ENCODE data around the gene ZFYVE9. TPM values are rescaled to one million over a fixed set of nuclear protein-coding genes. Genes with fewer than 3 reads are reported as not detected.

The ZFYVE9 gene
- total RNA-seq, 1 experiment from 2014 or later = 28.4 TPM

DNA sequence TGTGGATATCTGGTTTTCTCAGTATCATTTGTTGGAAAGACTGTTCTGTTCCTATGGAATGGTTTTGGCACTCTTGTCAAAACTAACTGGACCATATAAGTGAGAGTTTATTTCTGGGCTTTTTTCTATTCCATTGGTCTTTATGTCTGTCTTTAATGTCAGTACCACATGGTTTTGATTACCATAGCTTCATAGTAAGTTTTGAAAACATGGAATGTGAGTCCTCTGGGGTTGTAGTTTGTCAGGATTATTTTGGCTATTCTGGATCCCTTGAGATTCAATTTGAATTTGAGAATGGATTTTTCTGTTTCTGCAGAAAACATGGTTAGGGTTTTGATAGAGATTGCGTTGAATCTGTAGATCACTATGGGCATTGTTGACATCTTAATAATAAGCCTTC, 107.9 kb downstream of the ZFYVE9 start:
- Mint-ChIP-seq H3K4me1 (peaks cover 9 to 11% of the 10 kb centered on the region in 2 experiments), H3K4me3 (no peak overlapping the region), H3K9me3 (no peaks in the 10 kb centered on the region), H3K27ac (no peak overlapping the region; a peak in 1 of 7 replicates), H3K27me3 (ENCODE audit: low read depth) (no peaks in the 10 kb centered on the region), H3K36me3 (ENCODE audit: insufficient read depth in 1 of 3, low read depth in 3 of 3) (no peaks in the 10 kb centered on the region; a peak in 1 of 7 replicates)
- no peak overlapping the region for H2BK120ac ChIP-seq (ENCODE audit: low read depth, low read length, poor library complexity, severe bottlenecking)
- H3K79me2 ChIP-seq (ENCODE audit: insufficient read depth, low read length) = no peaks in the 10 kb centered on the region; the same call in 1 of the 2 replicates
- no peak overlapping the region for H3K23ac ChIP-seq (ENCODE audit: insufficient read length, low read depth, low read length)
- H3K79me1 ChIP-seq (ENCODE audit: insufficient read depth, low read depth, low read length, poor library complexity, severe bottlenecking) = no peaks in the 10 kb centered on the region
- H3K27me3 ChIP-seq (ENCODE audit: insufficient read depth, low read length) = no peaks in the 10 kb centered on the region
- WGBS (ENCODE audit: extremely low coverage, insufficient read length, low lambda C conversion rate) = no CpG with 5 or more reads among the region's 1 CpG
- no peak overlapping the region for H3K56ac ChIP-seq (ENCODE audit: insufficient read length, low read depth, low read length)
- H2AFZ ChIP-seq (ENCODE audit: low read length) = no peak overlapping the region
- no peak overlapping the region for H4K8ac ChIP-seq (replicated peaks; ENCODE audit: insufficient read length, low read depth, low read length)
- no peak overlapping the region for H3K27ac ChIP-seq (ENCODE audit: insufficient read length, low read depth, low read length)
- H4K91ac ChIP-seq (ENCODE audit: insufficient read length, low read depth, low read length) = no peak overlapping the region
- no peaks in the 10 kb centered on the region for H3K23me2 ChIP-seq (ENCODE audit: insufficient read length, low read depth, low read length, poor library complexity, severe bottlenecking)
- H2BK20ac ChIP-seq (ENCODE audit: low read depth, low read length, poor library complexity, severe bottlenecking) = no peak overlapping the region
- TF ChIP-seq, protein P1, sequence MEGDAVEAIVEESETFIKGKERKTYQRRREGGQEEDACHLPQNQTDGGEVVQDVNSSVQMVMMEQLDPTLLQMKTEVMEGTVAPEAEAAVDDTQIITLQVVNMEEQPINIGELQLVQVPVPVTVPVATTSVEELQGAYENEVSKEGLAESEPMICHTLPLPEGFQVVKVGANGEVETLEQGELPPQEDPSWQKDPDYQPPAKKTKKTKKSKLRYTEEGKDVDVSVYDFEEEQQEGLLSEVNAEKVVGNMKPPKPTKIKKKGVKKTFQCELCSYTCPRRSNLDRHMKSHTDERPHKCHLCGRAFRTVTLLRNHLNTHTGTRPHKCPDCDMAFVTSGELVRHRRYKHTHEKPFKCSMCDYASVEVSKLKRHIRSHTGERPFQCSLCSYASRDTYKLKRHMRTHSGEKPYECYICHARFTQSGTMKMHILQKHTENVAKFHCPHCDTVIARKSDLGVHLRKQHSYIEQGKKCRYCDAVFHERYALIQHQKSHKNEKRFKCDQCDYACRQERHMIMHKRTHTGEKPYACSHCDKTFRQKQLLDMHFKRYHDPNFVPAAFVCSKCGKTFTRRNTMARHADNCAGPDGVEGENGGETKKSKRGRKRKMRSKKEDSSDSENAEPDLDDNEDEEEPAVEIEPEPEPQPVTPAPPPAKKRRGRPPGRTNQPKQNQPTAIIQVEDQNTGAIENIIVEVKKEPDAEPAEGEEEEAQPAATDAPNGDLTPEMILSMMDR (conservative IDR thresholded peaks at IDR 0.05) = no peak
- no peak overlapping the region for H2BK5ac ChIP-seq (ENCODE audit: insufficient read length, low read length)
- H3K18ac ChIP-seq (ENCODE audit: insufficient read length, low read depth, low read length) = no peak overlapping the region
- H3K4me2 ChIP-seq (ENCODE audit: insufficient read depth, insufficient read length, low read length) = no peak overlapping the region
- no peak overlapping the region for H3T11ph ChIP-seq (ENCODE audit: low read length)
- H2BK12ac ChIP-seq (ENCODE audit: insufficient read length, low read depth, low read length) = no peak overlapping the region
- H3K4me1 ChIP-seq (ENCODE audit: insufficient read depth, low read length) = no peaks in the 10 kb centered on the region
- H4K5ac ChIP-seq (ENCODE audit: insufficient read length, low read depth, low read length) = no peak overlapping the region
- no peaks in the 10 kb centered on the region for H4K20me1 ChIP-seq (ENCODE audit: control insufficient read depth, insufficient read depth, insufficient read length)
- H3K9me3 ChIP-seq (ENCODE audit: control insufficient read depth, low read depth, low read length) = no peaks in the 10 kb centered on the region
- H3K4ac ChIP-seq (ENCODE audit: low read depth, low read length) = no peak overlapping the region
- H2BK15ac ChIP-seq (ENCODE audit: low read depth, low read length) = no peak overlapping the region
- H3K14ac ChIP-seq (ENCODE audit: insufficient read depth, low read length) = no peak overlapping the region
- no peak overlapping the region for H2AK5ac ChIP-seq (ENCODE audit: insufficient read length, low read length)
- no peak for DNase-seq
- H3K9ac ChIP-seq (ENCODE audit: extremely low read depth, insufficient read length, low read length) = no peak overlapping the region
